ENCODE results near the gene LEMD3.

LEMD3 gene

GRCh38 chr12:65192963-65193516 is 23.7 kb downstream of the LEMD3 start:
- Histone ChIP-seq H3K9ac (ENCODE audit: low read length) (no peak overlapping the region), H3K4me3 (ENCODE audit: low read depth, low read length) (no peak overlapping the region), H3K36me3 (ENCODE audit: control insufficient read depth, insufficient read depth, low read length) (no peaks in the 10 kb centered on the region), H3K4me1 (ENCODE audit: control insufficient read depth, insufficient read depth, low read length) (peaks cover 18% of the 10 kb centered on the region), H3K27ac (ENCODE audit: low read depth, low read length) (no peak overlapping the region), H3K9me3 (ENCODE audit: control insufficient read depth, insufficient read depth, low read depth, low read length) (peaks cover 3% of the 10 kb centered on the region; the same call in 1 of the 2 replicates), H3K27me3 (ENCODE audit: control insufficient read depth, insufficient read depth, low read length) (no peaks in the 10 kb centered on the region)

GRCh38 chr12:65194949-65195348 is 25.6 kb downstream of the LEMD3 start:
- Histone ChIP-seq H3K27ac (ENCODE audit: low read depth, low read length) (no peak overlapping the region), H3K9ac (ENCODE audit: low read length) (no peak overlapping the region), H3K27me3 (ENCODE audit: control insufficient read depth, insufficient read depth, low read length) (no peaks in the 10 kb centered on the region), H3K9me3 (ENCODE audit: control insufficient read depth, insufficient read depth, low read depth, low read length) (peaks cover 3% of the 10 kb centered on the region; the same call in 1 of the 2 replicates), H3K4me3 (ENCODE audit: low read depth, low read length) (no peak overlapping the region), H3K36me3 (ENCODE audit: control insufficient read depth, insufficient read depth, low read length) (no peaks in the 10 kb centered on the region), H3K4me1 (ENCODE audit: control insufficient read depth, insufficient read depth, low read length) (peaks cover 18% of the 10 kb centered on the region)

GRCh38 chr12:65195387-65196055 is 26.1 kb downstream of the LEMD3 start:
- Histone ChIP-seq H3K27me3 (ENCODE audit: control insufficient read depth, insufficient read depth, low read length) (no peaks in the 10 kb centered on the region), H3K27ac (ENCODE audit: low read depth, low read length) (no peak overlapping the region), H3K9me3 (ENCODE audit: control insufficient read depth, insufficient read depth, low read depth, low read length) (peaks cover 3% of the 10 kb centered on the region; the same call in 1 of the 2 replicates), H3K4me1 (ENCODE audit: control insufficient read depth, insufficient read depth, low read length) (peaks cover 18% of the 10 kb centered on the region), H3K4me3 (ENCODE audit: low read depth, low read length) (0 out of 2 replicates have a peak overlapping the region, but pooled peaks have one; percentile 6), H3K9ac (ENCODE audit: low read length) (no peak overlapping the region), H3K36me3 (ENCODE audit: control insufficient read depth, insufficient read depth, low read length) (no peaks in the 10 kb centered on the region)

- Histone ChIP-seq H3K27me3 (ENCODE audit: control insufficient read depth, insufficient read depth, low read length) (no peaks in the 10 kb centered on the region), H3K9me3 (ENCODE audit: control insufficient read depth, insufficient read depth, low read depth, low read length) (peaks cover 3% of the 10 kb centered on the region; the same call in 1 of the 2 replicates), H3K27ac (ENCODE audit: low read depth, low read length) (no peak overlapping the region), H3K4me1 (ENCODE audit: control insufficient read depth, insufficient read depth, low read length) (peaks cover 18% of the 10 kb centered on the region), H3K9ac (ENCODE audit: low read length) (no peak overlapping the region), H3K36me3 (ENCODE audit: control insufficient read depth, insufficient read depth, low read length) (no peaks in the 10 kb centered on the region), H3K4me3 (ENCODE audit: low read depth, low read length) (no peak overlapping the region)
Observed at GRCh38 chr12:65196762-65197567, 27.6 kb downstream of the LEMD3 start.

- Histone ChIP-seq H3K4me1 (ENCODE audit: control insufficient read depth, insufficient read depth, low read length) (peaks cover 10% of the 10 kb centered on the region; the same call in 1 of the 2 replicates), H3K27ac (ENCODE audit: low read depth, low read length) (no peak overlapping the region), H3K36me3 (ENCODE audit: control insufficient read depth, insufficient read depth, low read length) (no peaks in the 10 kb centered on the region), H3K9me3 (ENCODE audit: control insufficient read depth, insufficient read depth, low read depth, low read length) (peaks cover 3% of the 10 kb centered on the region; the same call in 1 of the 2 replicates), H3K9ac (ENCODE audit: low read length) (no peak overlapping the region), H3K27me3 (ENCODE audit: control insufficient read depth, insufficient read depth, low read length) (no peaks in the 10 kb centered on the region), H3K4me3 (ENCODE audit: low read depth, low read length) (no peak overlapping the region)
Observed at GRCh38 chr12:65199604-65200003, 30.2 kb downstream of the LEMD3 start.

- Histone ChIP-seq H3K27ac (ENCODE audit: low read depth, low read length) (no peak overlapping the region), H3K9ac (ENCODE audit: low read length) (no peak overlapping the region), H3K4me1 (ENCODE audit: control insufficient read depth, insufficient read depth, low read length) (peaks cover 6% of the 10 kb centered on the region; the same call in 1 of the 2 replicates), H3K36me3 (ENCODE audit: control insufficient read depth, insufficient read depth, low read length) (no peaks in the 10 kb centered on the region), H3K4me3 (ENCODE audit: low read depth, low read length) (no peak overlapping the region), H3K9me3 (ENCODE audit: control insufficient read depth, insufficient read depth, low read depth, low read length) (peaks cover 3% of the 10 kb centered on the region; the same call in 1 of the 2 replicates), H3K27me3 (ENCODE audit: control insufficient read depth, insufficient read depth, low read length) (no peaks in the 10 kb centered on the region)
Observed at GRCh38 chr12:65200007-65200665, 30.8 kb downstream of the LEMD3 start.

GRCh38 chr12:65203376-65203775 is 34.0 kb downstream of the LEMD3 start:
- no peaks in the 10 kb centered on the region for H3K4me1 ChIP-seq (ENCODE audit: control insufficient read depth, insufficient read depth, low read length)
- H3K36me3 ChIP-seq (ENCODE audit: control insufficient read depth, insufficient read depth, low read length), result no peaks in the 10 kb centered on the region
- no peaks in the 10 kb centered on the region for H3K27me3 ChIP-seq (ENCODE audit: control insufficient read depth, insufficient read depth, low read length)
- no peak overlapping the region for H3K4me3 ChIP-seq (ENCODE audit: low read depth, low read length)
- H3K9me3 ChIP-seq (ENCODE audit: control insufficient read depth, insufficient read depth, low read depth, low read length), result no peaks in the 10 kb centered on the region; the same call in 1 of the 2 replicates
- no peak overlapping the region for H3K9ac ChIP-seq (ENCODE audit: low read length)
- no peak overlapping the region for H3K27ac ChIP-seq (ENCODE audit: low read depth, low read length)

GRCh38 chr12:65204886-65205525 is 35.6 kb downstream of the LEMD3 start:
- no peak overlapping the region for H3K27ac ChIP-seq (ENCODE audit: low read depth, low read length)
- no peaks in the 10 kb centered on the region; the same call in 1 of the 2 replicates for H3K9me3 ChIP-seq (ENCODE audit: control insufficient read depth, insufficient read depth, low read depth, low read length)
- no peaks in the 10 kb centered on the region for H3K36me3 ChIP-seq (ENCODE audit: control insufficient read depth, insufficient read depth, low read length)
- H3K4me1 ChIP-seq (ENCODE audit: control insufficient read depth, insufficient read depth, low read length), result no peaks in the 10 kb centered on the region
- no peak overlapping the region for H3K9ac ChIP-seq (ENCODE audit: low read length)
- no peak overlapping the region for H3K4me3 ChIP-seq (ENCODE audit: low read depth, low read length)
- no peaks in the 10 kb centered on the region for H3K27me3 ChIP-seq (ENCODE audit: control insufficient read depth, insufficient read depth, low read length)

- no peak overlapping the region for H3K9ac ChIP-seq (ENCODE audit: low read length)
- no peaks in the 10 kb centered on the region for H3K4me1 ChIP-seq (ENCODE audit: control insufficient read depth, insufficient read depth, low read length)
Observed at GRCh38 chr12:65205886-65206285, 36.5 kb downstream of the LEMD3 start.

GRCh38 chr12:65208125-65208524 is 38.7 kb downstream of the LEMD3 start:
- Histone ChIP-seq H3K4me1 (ENCODE audit: control insufficient read depth, insufficient read depth, low read length) (no peaks in the 10 kb centered on the region), H3K27me3 (ENCODE audit: control insufficient read depth, insufficient read depth, low read length) (no peaks in the 10 kb centered on the region), H3K27ac (ENCODE audit: low read depth, low read length) (no peak overlapping the region), H3K9ac (ENCODE audit: low read length) (no peak overlapping the region), H3K9me3 (ENCODE audit: control insufficient read depth, insufficient read depth, low read depth, low read length) (no peaks in the 10 kb centered on the region; the same call in 1 of the 2 replicates), H3K4me3 (ENCODE audit: low read depth, low read length) (no peak overlapping the region), H3K36me3 (ENCODE audit: control insufficient read depth, insufficient read depth, low read length) (peaks cover 4% of the 10 kb centered on the region; the same call in 1 of the 2 replicates)

More at GRCh38 chr12:65205886-65206285, 36.5 kb downstream of the LEMD3 start:
- no peak overlapping the region for H3K4me3 ChIP-seq (ENCODE audit: low read depth, low read length)
- no peaks in the 10 kb centered on the region for H3K36me3 ChIP-seq (ENCODE audit: control insufficient read depth, insufficient read depth, low read length)
- H3K9me3 ChIP-seq (ENCODE audit: control insufficient read depth, insufficient read depth, low read depth, low read length), result no peaks in the 10 kb centered on the region; the same call in 1 of the 2 replicates
- H3K27me3 ChIP-seq (ENCODE audit: control insufficient read depth, insufficient read depth, low read length), result no peaks in the 10 kb centered on the region
- no peak overlapping the region for H3K27ac ChIP-seq (ENCODE audit: low read depth, low read length)
